ENCODE data around the gene SPARC.
"Not testable (repeated sequence)": the region's sequence is repeated elsewhere in the genome, so short reads cannot be mapped to it uniquely, and the experiment has no call there.

SPARC gene

GRCh38 chr5:151686674-151687407, at the start of gene SPARC:
Gene SPARC (minus strand): TSS chr5:151686915. CDS start chr5:151676188, 10,727 bp downstream.
- peak; percentile 98 for DNase-seq

- no peak for DNase-seq
Measured at GRCh38 chr5:151735646-151736045, 48.9 kb upstream of the SPARC start.

- DNase-seq: no peak
Measured at GRCh38 chr5:151734064-151734408, 47.3 kb upstream of the SPARC start.

GRCh38 chr5:151733358-151734063, 46.8 kb upstream of the SPARC start:
- peak; percentile 95 for DNase-seq

- DNase-seq: no peak
Measured at GRCh38 chr5:151730381-151730780, 43.7 kb upstream of the SPARC start.

GRCh38 chr5:151729597-151729996, 42.9 kb upstream of the SPARC start:
- not testable (repeated sequence) for DNase-seq

- no peak for DNase-seq
Measured at GRCh38 chr5:151724360-151724759, 37.6 kb upstream of the SPARC start.

- DNase-seq: no peak
Measured at GRCh38 chr5:151722546-151722945, 35.8 kb upstream of the SPARC start.

GRCh38 chr5:151721812-151722391, 35.2 kb upstream of the SPARC start:
- DNase-seq: no peak

GRCh38 chr5:151721087-151721646, 34.5 kb upstream of the SPARC start:
- no peak for DNase-seq

- DNase-seq: no peak
Measured at GRCh38 chr5:151720215-151720614, 33.5 kb upstream of the SPARC start.

GRCh38 chr5:151719228-151720000, 32.7 kb upstream of the SPARC start:
- DNase-seq: peak; percentile 60

GRCh38 chr5:151718646-151719045, 31.9 kb upstream of the SPARC start:
- peak; percentile 96 for DNase-seq

- peak; percentile 82 for DNase-seq
Measured at GRCh38 chr5:151718153-151718552, 31.4 kb upstream of the SPARC start.

- DNase-seq: peak; percentile 49
Measured at GRCh38 chr5:151717416-151717815, 30.7 kb upstream of the SPARC start.

GRCh38 chr5:151709109-151709735, 22.5 kb upstream of the SPARC start:
- DNase-seq: no peak

- DNase-seq: no peak
Measured at GRCh38 chr5:151708126-151708525, 21.4 kb upstream of the SPARC start.

- DNase-seq: no peak
Measured at GRCh38 chr5:151707567-151707966, 20.9 kb upstream of the SPARC start.

GRCh38 chr5:151706906-151707305, 20.2 kb upstream of the SPARC start:
- DNase-seq: peak; percentile 38

GRCh38 chr5:151703780-151704179, 17.1 kb upstream of the SPARC start:
- no peak for DNase-seq

GRCh38 chr5:151703227-151703626, 16.5 kb upstream of the SPARC start:
- no peak for DNase-seq

- DNase-seq: no peak
Measured at GRCh38 chr5:151700820-151701219, 14.1 kb upstream of the SPARC start.

- DNase-seq: no peak
Measured at GRCh38 chr5:151700296-151700695, 13.6 kb upstream of the SPARC start.

All from fibroblast of upper back skin (primary cell).